TTC549 (cell line): ENCODE measurements around the gene PAPPA.

Experiments
- FAIRE-seq: peaks from 2 replicates; lab custom pipeline; 2012; peaks lifted over from hg19 to GRCh38; lab: Jason Lieb, UNC

The PAPPA gene

GRCh38 chr9:116318468-116319374 lies 165.1 kb downstream of the PAPPA start:
- no peak for FAIRE-seq

GRCh38 chr9:116319480-116319879 lies 165.9 kb downstream of the PAPPA start:
- FAIRE-seq, result no peak

GRCh38 chr9:116320290-116320689 lies 166.7 kb downstream of the PAPPA start:
- FAIRE-seq, result no peak

GRCh38 chr9:116322521-116322920 lies 168.9 kb downstream of the PAPPA start:
- FAIRE-seq, result no peak

- FAIRE-seq, result no peak
Observed at GRCh38 chr9:116323012-116323411, 169.4 kb downstream of the PAPPA start.

GRCh38 chr9:116323571-116323970 lies 170.0 kb downstream of the PAPPA start:
- no peak for FAIRE-seq

- FAIRE-seq, result no peak
Observed at GRCh38 chr9:116325924-116326323, 172.3 kb downstream of the PAPPA start.

- no peak for FAIRE-seq
Observed at GRCh38 chr9:116327701-116328405, 174.3 kb downstream of the PAPPA start.

- no peak for FAIRE-seq
Observed at GRCh38 chr9:116329470-116329869, 175.9 kb downstream of the PAPPA start.

- no peak for FAIRE-seq
Observed at GRCh38 chr9:116331241-116331640, 177.7 kb downstream of the PAPPA start.

GRCh38 chr9:116332090-116332489 lies 178.5 kb downstream of the PAPPA start:
- FAIRE-seq, result no peak

- FAIRE-seq, result no peak
Observed at GRCh38 chr9:116333254-116333653, 179.7 kb downstream of the PAPPA start.

GRCh38 chr9:116334546-116335150 lies 181.1 kb downstream of the PAPPA start:
- FAIRE-seq, result no peak

GRCh38 chr9:116335392-116335791 lies 181.8 kb downstream of the PAPPA start:
- no peak for FAIRE-seq

GRCh38 chr9:116336133-116336862 lies 182.7 kb downstream of the PAPPA start:
- FAIRE-seq, result no peak

- FAIRE-seq, result no peak
Observed at GRCh38 chr9:116337015-116337414, 183.4 kb downstream of the PAPPA start.

GRCh38 chr9:116340270-116340669 lies 186.7 kb downstream of the PAPPA start:
- FAIRE-seq, result no peak

GRCh38 chr9:116342061-116342460 lies 188.5 kb downstream of the PAPPA start:
- no peak for FAIRE-seq

- no peak for FAIRE-seq
Observed at GRCh38 chr9:116342941-116343340, 189.3 kb downstream of the PAPPA start.

GRCh38 chr9:116344416-116344815 lies 190.8 kb downstream of the PAPPA start:
- no peak for FAIRE-seq

- no peak for FAIRE-seq
Observed at GRCh38 chr9:116345393-116345792, 191.8 kb downstream of the PAPPA start.

- no peak for FAIRE-seq
Observed at GRCh38 chr9:116345817-116346216, 192.2 kb downstream of the PAPPA start.
